Caco-2 (cell line): ENCODE results near the gene KDM5A. TPM values are rescaled to one million over a fixed set of nuclear protein-coding genes. Genes with fewer than 3 reads are reported as not detected.

ENCODE experiments used
- BruUV-seq: library from RNA; stranded (reverse); fragments of 400-500 nt; replicated peaks from 2 replicates; lab custom pipeline; 2021; lab: Mats Ljungman, UMichigan
- CTCF ChIA-PET: fragments of 300-600 bp; sonication (Branson Sonifier 250); formaldehyde crosslinking; loops from one replicate; lab custom pipeline; 2022; ENCODE audit warnings: antibody characterized with exemption; lab: Charles Lee
- POLR2A ChIA-PET: fragments of 300-600 bp; sonication (Branson Sonifier 250); formaldehyde crosslinking; loops from one replicate; lab custom pipeline; 2022; ENCODE audit warnings: antibody characterized with exemption; lab: Charles Lee
- DNase-seq, 2 experiments: peaks; one replicate each; pipeline versions ENCODE4 v3.0.0 to v3.0.0-alpha.2; 2020 to 2022
- H3K27me3 ChIP-seq: replicated peaks from 2 replicates; pipeline ENCODE4 v1.6.0; 2011; ENCODE audit warnings: low read length; ENCODE audit not compliant: control insufficient read depth, insufficient read depth
- H3K36me3 ChIP-seq: 2 replicates; pipeline ENCODE4 v1.5.1; 2011; ENCODE audit warnings: low read length; ENCODE audit not compliant: control insufficient read depth, insufficient read depth
- H3K4me1 ChIP-seq: fragments of 250-450 bp; sonication (Bioruptor Pico); 2 replicates; pipeline ENCODE4 v1.5.1; 2020; ENCODE audit warnings: mild to moderate bottlenecking
- H3K4me3 ChIP-seq: 2 replicates; pipeline ENCODE4 v1.5.1; 2011; ENCODE audit warnings: low read depth, mild to moderate bottlenecking, control low read depth, low read length
- H3K9me3 ChIP-seq: fragments of 250-450 bp; sonication (Bioruptor Pico); 2 replicates; pipeline ENCODE4 v1.5.1; 2020; ENCODE audit warnings: mild to moderate bottlenecking, moderate library complexity
- H3K27ac Mint-ChIP-seq: one replicate; pipeline ENCODE4 v1.8.0; 2022; ENCODE audit warnings: mixed read lengths; ENCODE audit not compliant: unreplicated experiment
- H3K27me3 Mint-ChIP-seq: one replicate; pipeline ENCODE4 v1.8.0; 2022; ENCODE audit warnings: mixed read lengths; ENCODE audit not compliant: insufficient read depth, unreplicated experiment
- H3K36me3 Mint-ChIP-seq: one replicate; pipeline ENCODE4 v1.8.0; 2022; ENCODE audit warnings: mild to moderate bottlenecking, mixed read lengths; ENCODE audit not compliant: insufficient read depth, unreplicated experiment
- H3K4me1 Mint-ChIP-seq: one replicate; pipeline ENCODE4 v1.8.0; 2022; ENCODE audit warnings: low read depth, mixed read lengths; ENCODE audit not compliant: unreplicated experiment
- H3K4me3 Mint-ChIP-seq: one replicate; pipeline ENCODE4 v1.8.0; 2022; ENCODE audit warnings: mild to moderate bottlenecking, moderate library complexity, mixed read lengths; ENCODE audit not compliant: unreplicated experiment
- H3K9me3 Mint-ChIP-seq: one replicate; pipeline ENCODE4 v1.8.0; 2022; ENCODE audit warnings: mixed read lengths; ENCODE audit not compliant: unreplicated experiment
- intact Hi-C: fragments of 100-400 bp; cut with micrococcal nuclease; formaldehyde crosslinking; loops from one replicate; pipeline ENCODE4 v1.10.0; 2022; ENCODE audit not compliant: unreplicated experiment
- total RNA-seq: library from RNA; stranded (reverse); gene quantifications from 2 replicates; pipeline ENCODE4 v1.2.3, GENCODE V29; 2022
- TF ChIP-seq, protein P1 (sequence below), 2 experiments: fragments of 200-600 bp in 1 of 2; IDR thresholded peaks; 1 replicate in 1 of 2; 2 replicates in 1 of 2; pipeline versions ENCODE4 v1.5.1 to v1.8.0; 2011 to 2022; ENCODE audit warnings: antibody characterized with exemption in 1 of 2, control low read depth in 1 of 2, inconsistent platforms in 1 of 2, low read depth in 1 of 2, low read length in 1 of 2, mild to moderate bottlenecking in 1 of 2, moderate library complexity in 1 of 2; ENCODE audit not compliant: insufficient read depth in 1 of 2, severe bottlenecking in 1 of 2, unreplicated experiment in 1 of 2

Gene KDM5A
- total RNA-seq, 1 experiment from 2014 or later, result 72.7 TPM

GRCh38 chr12:256225-256624 is 132.9 kb downstream of the KDM5A start:
- TF ChIP-seq, protein P1, sequence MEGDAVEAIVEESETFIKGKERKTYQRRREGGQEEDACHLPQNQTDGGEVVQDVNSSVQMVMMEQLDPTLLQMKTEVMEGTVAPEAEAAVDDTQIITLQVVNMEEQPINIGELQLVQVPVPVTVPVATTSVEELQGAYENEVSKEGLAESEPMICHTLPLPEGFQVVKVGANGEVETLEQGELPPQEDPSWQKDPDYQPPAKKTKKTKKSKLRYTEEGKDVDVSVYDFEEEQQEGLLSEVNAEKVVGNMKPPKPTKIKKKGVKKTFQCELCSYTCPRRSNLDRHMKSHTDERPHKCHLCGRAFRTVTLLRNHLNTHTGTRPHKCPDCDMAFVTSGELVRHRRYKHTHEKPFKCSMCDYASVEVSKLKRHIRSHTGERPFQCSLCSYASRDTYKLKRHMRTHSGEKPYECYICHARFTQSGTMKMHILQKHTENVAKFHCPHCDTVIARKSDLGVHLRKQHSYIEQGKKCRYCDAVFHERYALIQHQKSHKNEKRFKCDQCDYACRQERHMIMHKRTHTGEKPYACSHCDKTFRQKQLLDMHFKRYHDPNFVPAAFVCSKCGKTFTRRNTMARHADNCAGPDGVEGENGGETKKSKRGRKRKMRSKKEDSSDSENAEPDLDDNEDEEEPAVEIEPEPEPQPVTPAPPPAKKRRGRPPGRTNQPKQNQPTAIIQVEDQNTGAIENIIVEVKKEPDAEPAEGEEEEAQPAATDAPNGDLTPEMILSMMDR (IDR thresholded peaks at IDR 0.05; ENCODE audit: insufficient read depth in 1 of 2, low read depth in 1 of 2, low read length in 1 of 2, severe bottlenecking in 1 of 2, unreplicated experiment in 1 of 2), result no peak
- Mint-ChIP-seq H3K27ac (no peak overlapping the region), H3K4me1 (no peaks in the 10 kb centered on the region), H3K36me3 (no peaks in the 10 kb centered on the region), H3K9me3 (no peaks in the 10 kb centered on the region), H3K4me3 (no peak overlapping the region), H3K27me3 (peaks cover 17% of the 10 kb centered on the region)
- Histone ChIP-seq H3K36me3 (no peaks in the 10 kb centered on the region), H3K4me3 (no peak overlapping the region), H3K4me1 (no peaks in the 10 kb centered on the region), H3K9me3 (no peaks in the 10 kb centered on the region), H3K27me3 (no peaks in the 10 kb centered on the region)
- intact Hi-C loops, result no loop called here
- no peak for DNase-seq
- ChIA-PET POLR2A (no interaction called here), CTCF (no interaction called here)
- no TSS peak for BruUV-seq

- BruUV-seq, result no TSS peak
- Mint-ChIP-seq H3K36me3 (no peaks in the 10 kb centered on the region), H3K27ac (no peak overlapping the region), H3K9me3 (no peaks in the 10 kb centered on the region), H3K4me1 (no peaks in the 10 kb centered on the region), H3K27me3 (peaks cover 15% of the 10 kb centered on the region), H3K4me3 (no peak overlapping the region)
- DNase-seq, result no peak
- intact Hi-C loops, result no loop called here
- ChIA-PET CTCF (no interaction called here), POLR2A (no interaction called here)
- TF ChIP-seq, protein P1 (IDR thresholded peaks at IDR 0.05; ENCODE audit: insufficient read depth in 1 of 2, low read depth in 1 of 2, low read length in 1 of 2, severe bottlenecking in 1 of 2, unreplicated experiment in 1 of 2), result no peak
- no peak overlapping the region for H3K4me3 ChIP-seq
- H3K27me3 ChIP-seq, result no peaks in the 10 kb centered on the region
- no peaks in the 10 kb centered on the region for H3K36me3 ChIP-seq
- no peaks in the 10 kb centered on the region for H3K4me1 ChIP-seq
- H3K9me3 ChIP-seq, result no peaks in the 10 kb centered on the region
These were observed 134.2 kb downstream of the KDM5A start for GRCh38 chr12:254912-255311.

DNA sequence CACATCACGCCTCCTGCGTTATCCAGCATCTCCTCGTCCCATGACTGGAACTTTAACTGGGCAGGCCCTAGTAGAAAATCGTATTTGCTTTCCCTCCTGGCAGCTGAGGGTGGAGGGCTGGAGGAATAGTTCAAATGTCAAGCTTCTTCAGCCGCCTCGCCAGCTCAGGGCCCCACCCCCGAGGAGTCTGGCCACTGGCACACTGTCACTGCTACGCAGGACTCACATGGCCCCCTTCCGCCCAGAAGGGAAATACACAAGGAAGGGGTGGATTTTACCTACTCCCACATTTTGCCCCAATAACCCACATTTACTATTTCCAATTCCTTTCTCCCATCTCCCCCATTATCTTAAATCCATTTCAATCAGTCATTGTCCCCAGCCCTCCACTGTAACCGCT is 135.1 kb downstream of the KDM5A start:
- H3K4me1 ChIP-seq, result no peaks in the 10 kb centered on the region
- TF ChIP-seq, protein P1 (IDR thresholded peaks at IDR 0.05; ENCODE audit: insufficient read depth in 1 of 2, low read depth in 1 of 2, low read length in 1 of 2, severe bottlenecking in 1 of 2, unreplicated experiment in 1 of 2), result no peak
- intact Hi-C loops, result no loop called here
- DNase-seq, result no peak
- no peaks in the 10 kb centered on the region for H3K36me3 ChIP-seq
- Mint-ChIP-seq H3K27me3 (peaks cover 13% of the 10 kb centered on the region), H3K36me3 (no peaks in the 10 kb centered on the region), H3K4me3 (no peak overlapping the region), H3K4me1 (no peaks in the 10 kb centered on the region), H3K9me3 (no peaks in the 10 kb centered on the region), H3K27ac (no peak overlapping the region)
- ChIA-PET CTCF (interaction anchor here (1.0 kb wide), 1 partner anchor 35 kb away, joined by 3 read pairs; no protein-coding TSS in a partner anchor), POLR2A (no interaction called here)
- H3K4me3 ChIP-seq, result no peak overlapping the region
- no peaks in the 10 kb centered on the region; the same call in 1 of the 2 replicates for H3K9me3 ChIP-seq
- no TSS peak for BruUV-seq
- H3K27me3 ChIP-seq, result no peaks in the 10 kb centered on the region
